Measurements from ENCODE around the gene NIP7.
"Not testable (repeated sequence)": the region's sequence is repeated elsewhere in the genome, so short reads cannot be mapped to it uniquely, and the experiment has no call there.

NIP7 gene

DNA sequence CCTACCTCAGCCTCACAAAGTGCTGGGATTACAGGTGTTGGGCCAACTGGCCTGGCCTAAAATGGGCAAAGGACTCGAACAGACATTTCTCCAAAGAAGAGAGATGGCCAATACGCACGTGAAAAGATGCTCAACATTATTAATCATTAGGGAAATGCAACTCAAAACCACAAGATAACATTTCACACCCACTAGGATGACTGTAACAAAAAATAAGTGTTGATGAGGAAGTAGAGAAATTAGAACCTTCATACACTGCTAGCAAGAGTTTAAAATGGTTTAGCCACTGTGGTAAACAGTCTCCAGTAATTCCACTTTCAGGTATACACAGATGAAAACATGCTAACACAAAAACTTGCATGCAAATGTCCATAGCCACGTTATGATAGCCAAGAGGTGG is 6.4 kb downstream of the NIP7 start:
- no peak for DNase-seq (ENCODE audit: low read depth in 2 of 2)

DNA sequence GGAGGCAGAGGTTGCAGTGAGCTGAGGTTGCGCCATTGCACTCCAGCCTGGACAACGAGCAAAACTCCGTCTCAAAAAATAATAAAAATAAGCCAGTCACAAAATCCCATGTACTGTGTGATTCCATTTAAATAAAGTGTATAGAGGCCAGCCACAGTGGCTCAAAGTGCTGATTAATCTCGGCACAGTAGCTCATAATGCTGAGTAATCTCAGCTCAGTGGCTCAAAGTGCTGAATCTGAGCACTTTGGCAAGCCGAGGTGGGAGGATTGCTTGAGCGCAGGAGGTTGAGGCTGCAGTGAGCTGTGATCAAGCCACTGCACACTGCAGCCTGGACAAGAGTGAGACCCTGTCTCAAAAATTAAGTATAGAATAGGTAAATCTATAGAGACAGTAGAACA is 7.1 kb downstream of the NIP7 start:
- DNase-seq (ENCODE audit: low read depth in 2 of 2): no peak

DNA sequence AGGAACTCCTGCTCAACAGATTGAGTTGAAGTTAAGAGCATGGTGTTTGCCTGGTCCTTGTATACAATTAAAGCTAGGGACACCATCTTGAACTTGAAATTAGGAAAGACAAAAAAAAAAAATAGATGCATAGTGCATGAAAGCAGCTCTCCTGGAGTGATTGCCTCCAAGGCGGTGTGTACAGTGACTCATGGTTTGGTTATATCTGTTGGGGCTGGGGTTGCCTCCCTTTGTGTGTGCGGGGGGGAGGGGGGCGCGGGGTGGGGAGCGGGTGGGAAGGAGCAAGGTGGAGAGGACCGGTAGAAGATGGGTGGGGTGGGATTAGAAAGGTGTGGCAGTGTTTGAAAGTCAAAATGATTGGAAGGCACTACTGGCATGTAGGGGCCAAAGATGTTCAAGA is 8.7 kb downstream of the NIP7 start:
- no peak for DNase-seq (ENCODE audit: low read depth in 2 of 2)

DNA sequence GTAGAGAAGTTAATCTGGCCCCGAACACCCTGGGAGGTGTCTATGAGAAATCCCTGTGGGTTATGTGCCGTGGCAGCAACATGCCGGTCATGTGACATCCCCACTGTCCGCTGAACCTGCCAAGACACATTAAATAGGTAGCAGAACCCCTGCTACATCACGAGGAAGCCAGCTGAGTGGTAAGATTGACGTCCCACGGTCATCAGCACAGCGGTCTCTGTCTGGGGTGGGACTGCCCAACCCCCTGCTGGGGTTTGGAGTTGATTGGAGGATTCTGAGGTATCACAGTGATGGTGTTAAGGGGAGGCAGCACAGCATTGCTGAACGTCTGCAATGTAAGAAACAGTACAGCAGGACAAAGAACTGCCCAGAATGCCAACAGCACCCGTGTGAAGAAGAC is 10.0 kb downstream of the NIP7 start:
- no peak for DNase-seq (ENCODE audit: low read depth in 2 of 2)

DNA sequence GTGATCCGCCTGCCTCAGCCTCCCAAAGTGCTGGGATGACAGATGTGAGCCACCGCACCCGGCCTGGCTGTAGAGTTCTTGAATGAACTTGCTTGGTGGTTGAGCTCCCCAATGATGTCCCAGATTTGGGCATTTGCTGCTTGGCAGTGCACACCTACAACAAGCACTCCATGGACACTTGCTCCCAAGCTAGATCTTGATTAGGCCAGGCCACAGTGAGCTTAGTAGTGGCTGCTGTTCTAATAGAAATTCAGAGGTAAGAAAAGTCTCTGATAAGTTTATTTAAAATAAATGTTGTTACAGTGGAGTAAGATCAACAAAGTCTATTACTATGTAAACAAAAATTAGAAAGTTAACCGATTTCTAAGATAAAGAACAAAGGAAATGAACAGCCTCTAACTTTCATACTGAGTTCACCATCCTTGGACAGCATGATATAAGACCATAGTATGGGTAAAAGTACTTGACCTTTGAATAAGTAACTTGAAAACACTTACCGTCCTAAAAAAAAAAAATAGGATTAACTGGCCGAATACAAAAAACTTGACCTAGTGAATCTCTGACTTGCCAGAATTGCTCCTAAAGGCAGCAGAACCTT is 11.1 kb downstream of the NIP7 start:
- DNase-seq (ENCODE audit: low read depth in 2 of 2): no peak

DNA sequence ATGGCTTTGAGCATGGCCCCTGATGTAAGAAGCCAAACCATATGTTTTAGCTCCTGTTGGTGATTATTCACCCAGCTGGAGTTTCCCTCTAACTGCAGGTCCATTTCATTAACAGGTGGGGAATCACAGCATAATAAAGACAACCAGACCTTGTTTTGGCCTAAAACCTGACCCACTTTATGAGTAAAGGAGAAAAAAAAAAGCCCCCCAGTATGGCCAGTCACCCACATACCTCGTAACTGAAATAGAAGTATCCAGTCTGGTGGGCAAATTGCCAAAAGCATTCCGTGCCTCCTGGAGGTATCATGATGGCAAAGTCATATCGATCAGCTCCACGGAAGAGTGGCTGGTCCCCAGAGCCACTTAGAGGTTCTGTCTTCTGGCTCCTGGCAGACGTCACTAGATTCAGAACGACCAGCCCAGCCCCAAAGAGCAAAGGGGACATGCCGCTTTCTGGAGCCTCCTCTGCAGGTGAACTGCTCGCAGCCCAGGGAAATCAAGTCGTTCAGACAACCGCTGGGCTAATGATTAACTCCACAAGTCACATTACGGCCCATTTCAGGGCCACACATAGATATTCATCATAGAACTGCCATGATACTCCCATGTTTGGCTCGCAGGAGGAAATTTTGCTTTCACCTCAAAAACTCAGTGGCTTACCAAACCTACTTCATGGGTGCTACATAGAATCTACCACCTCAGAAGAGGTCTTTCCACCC is 11.9 kb downstream of the NIP7 start, which contains the start of gene TMED6:
Gene TMED6, minus strand, starts transcription at position 478 of the 719 bp plus-strand sequence. Its CDS starts 33 bp downstream, at position 445.
- no peak for DNase-seq (ENCODE audit: low read depth in 2 of 2)

DNA sequence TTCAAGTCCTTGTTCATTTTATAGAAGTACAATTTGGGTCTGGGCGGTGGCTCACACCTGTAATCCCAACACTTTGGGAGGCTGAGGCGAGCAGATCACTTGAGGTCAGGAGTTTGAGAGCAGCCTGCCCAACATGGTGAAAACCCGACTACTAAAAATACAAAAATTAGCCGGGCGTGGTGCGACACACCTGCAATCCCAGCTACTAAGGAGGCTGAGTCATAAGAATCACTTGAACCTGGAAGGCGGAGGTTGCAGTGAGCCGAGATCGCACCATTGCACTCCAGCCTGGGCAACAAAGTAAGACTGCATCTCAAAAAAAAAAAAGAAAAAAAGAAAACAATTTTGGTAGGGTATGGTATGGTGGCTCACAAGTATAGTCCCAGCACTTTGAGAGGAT is 20.5 kb downstream of the NIP7 start:
- not testable (repeated sequence) for DNase-seq (ENCODE audit: low read depth in 2 of 2)

DNA sequence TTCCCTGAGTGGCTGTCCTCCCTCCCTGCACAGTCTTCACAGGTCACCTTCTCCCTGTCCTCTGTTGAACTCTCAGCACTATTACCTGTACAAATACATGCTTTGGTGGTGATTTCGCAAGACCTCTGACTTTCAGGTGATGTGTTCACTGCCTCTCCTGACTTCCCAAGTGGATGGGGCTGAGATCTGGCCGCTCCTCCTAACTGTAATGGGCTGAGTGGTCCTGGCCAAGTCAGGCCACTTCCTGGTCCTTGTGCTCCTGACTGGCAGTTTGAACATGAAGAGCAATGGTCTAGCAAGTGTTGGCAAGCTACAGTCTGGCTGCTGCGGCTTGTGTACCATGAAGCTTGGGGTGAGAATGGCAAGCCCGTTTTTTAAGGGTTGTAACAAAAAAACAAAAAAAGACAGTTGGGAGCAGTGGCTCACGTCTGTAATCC is 23.7 kb downstream of the NIP7 start:
- DNase-seq (ENCODE audit: low read depth in 2 of 2): no peak

DNA sequence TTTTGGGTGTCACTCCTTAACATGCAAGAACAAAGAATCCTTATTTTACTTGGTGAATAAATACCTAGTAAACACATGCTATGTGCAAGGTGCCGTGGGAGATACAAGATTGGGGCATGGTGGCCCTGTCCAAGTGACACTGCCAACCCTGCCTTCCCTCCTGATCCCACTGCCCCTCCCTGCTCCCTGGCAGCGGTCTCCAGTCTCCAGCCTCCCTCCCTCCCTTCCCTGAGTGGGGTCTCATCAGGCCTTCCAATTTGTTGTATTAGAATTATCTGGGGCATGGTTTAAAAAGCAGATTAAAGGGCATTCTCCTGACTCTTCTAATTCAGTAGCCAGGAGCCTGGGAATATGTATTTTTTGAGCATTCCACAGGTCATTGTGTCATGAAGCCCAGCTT is 24.5 kb downstream of the NIP7 start:
- no peak for DNase-seq (ENCODE audit: low read depth in 2 of 2)

DNA sequence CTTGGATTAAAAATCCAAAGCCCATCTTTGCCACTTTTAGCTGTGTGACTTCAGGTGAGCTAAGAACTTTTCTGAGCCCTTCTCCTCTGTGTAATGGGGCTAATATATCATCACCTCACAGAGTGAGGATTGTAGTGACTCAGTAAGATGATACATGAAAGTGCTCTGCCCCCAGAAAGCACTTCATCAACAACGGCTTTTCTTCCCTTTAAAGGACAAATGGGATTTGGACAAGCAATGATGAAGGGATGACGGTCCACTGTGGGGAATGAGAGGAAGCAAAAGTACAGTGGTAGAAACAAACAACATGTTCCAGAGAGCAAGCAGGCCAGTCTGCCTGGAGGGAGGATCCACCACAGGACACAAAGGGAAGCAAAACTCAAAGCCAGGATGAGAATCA is 26.3 kb downstream of the NIP7 start:
- DNase-seq (ENCODE audit: low read depth in 2 of 2): no peak

DNA sequence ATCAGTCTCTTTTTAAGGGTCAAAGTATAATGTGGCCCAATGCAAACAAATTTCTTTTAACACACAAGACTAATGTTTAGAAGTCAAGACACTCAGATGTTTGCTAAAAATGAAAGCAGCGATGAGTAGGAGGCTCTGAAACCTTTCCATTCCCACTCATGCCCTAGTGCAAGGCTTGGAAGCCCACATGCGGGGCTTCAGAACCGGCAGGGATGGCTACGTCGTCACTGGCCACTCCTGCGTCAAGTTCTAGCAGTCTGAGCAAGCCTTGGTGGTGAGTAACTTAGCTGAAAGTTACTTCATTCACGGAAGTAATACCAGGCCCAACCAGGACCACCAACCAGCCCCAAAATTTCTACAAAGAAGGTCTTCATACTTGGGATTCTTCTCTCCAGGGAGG is 26.9 kb downstream of the NIP7 start:
- DNase-seq (ENCODE audit: low read depth in 2 of 2): no peak

DNA sequence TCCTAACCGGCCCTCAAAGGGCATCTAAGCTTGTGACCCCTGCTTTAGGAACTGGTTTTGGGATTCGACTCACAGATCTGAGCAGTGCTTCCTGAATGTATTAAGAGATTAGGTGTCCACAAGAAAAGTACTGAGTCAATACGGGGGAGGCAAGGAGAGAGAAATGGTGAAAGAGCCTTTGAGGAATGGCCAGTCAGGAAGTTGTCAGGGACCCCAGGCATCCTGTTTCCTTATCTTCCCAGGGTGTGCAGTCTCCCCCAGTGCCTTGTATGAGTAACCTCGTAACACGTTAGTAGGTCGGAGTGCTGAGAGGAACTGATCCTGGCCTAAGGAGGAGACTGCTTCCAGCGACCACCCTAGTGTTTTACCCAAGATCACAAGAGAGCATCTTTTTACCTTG is 28.4 kb downstream of the NIP7 start:
- no peak for DNase-seq (ENCODE audit: low read depth in 2 of 2)

DNA sequence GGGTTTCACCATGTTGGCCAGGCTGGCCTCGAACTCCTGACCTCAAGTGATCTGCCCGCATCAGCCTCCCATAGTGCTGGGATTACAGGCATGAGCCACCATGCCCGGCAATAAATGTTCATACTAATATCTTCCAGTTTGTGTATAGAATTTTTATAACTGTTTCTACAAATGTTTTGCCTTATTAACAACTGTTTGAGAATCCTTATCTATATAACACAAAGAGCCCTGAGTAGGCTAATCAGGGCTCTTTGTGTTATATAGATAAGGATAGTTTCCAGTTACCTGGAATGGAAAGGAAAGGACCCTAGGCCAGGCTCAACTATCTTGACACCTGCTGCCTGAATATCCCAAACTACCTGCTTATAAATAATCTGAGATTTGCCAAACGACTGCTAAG is 29.3 kb downstream of the NIP7 start:
- no peak for DNase-seq (ENCODE audit: low read depth in 2 of 2)

DNA sequence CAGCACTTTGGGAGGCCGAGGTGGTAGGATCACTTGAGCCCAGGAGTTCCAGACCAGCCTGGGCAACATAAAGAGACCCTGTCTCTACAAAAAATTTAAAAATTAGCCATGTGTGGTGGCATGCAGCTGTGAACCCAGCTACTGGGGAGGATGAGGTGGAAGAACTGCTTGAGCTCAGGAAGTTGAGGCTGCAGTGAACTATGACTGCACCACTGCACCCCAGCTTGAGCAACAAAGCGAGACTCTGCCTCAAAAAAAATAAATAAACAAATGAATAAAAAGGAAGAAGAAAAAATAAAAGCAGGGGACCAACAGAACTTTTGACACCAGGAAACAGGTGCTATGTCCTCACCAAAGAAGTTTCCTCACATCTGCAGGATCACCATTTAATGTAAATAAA is 32.0 kb downstream of the NIP7 start:
- no peak for DNase-seq (ENCODE audit: low read depth in 2 of 2)

DNA sequence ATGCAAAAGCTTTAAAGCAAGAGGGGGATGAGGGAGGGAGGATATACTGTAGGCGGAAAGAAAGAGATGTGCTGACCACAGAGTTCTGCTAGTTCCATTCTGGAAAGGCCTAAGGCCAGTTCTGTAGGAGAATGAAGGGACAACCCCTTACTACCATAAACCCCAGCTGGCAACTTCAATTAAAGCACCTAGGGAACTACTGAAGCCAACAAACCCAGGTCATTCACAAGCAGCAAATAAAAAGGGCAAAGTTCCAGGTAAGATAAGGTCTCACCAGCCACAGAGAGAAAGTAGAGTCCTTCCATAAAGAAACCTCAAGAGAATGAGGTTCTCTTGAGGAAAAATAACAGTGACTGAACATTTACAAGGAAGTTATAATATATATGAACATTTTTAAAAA is 33.4 kb downstream of the NIP7 start:
- no peak for DNase-seq (ENCODE audit: low read depth in 2 of 2)

DNA sequence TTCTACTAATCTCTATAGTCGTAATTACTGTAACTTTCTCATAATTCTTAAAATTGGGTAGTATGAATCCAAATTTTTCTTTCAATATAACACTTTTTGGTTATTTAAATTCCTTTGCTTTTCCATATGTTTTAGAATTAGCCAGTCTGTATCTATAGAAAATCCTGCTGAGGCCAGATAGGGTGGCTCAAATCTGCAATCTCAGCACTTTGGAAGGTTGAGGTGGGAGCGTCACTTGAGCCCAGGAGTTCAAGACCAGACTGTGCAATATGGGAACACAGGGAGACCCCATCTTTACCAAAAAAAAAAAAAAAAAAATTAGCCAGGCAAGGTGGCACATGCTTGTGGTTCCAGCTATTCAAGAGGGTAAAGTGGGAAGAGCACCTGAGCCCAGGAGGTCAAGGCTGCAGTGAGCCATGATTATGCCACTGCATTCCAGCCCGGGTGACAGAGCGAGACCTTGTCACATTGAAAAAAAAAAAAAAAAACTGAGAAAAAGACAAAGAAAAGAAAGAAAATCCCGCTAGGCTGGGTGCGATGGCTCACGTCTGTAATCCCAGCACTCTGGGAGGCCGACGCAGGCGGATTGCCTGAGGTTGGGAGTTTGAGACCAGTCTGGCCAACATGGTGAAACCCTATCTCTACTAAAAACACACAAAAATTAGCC is 37.0 kb downstream of the NIP7 start:
- no peak for DNase-seq (ENCODE audit: low read depth in 2 of 2)

DNA sequence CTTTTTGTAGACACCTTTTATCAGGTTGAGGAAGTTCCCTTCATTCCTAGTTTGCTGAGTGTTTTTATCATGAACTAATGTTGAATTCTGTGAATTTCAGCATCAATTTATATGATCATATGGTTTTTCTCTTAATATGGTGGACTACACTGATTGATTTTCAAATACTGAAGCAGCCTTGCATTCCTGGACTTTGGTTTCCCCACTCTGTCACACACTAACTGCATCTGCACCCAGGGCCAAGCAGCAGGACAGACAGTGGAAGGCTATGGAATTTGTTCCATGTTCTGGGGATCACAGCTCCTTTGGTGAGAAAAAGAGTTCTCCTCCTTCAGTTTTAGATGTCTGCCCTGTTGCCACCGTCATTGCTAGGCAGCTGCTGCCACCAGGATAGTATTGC is 38.5 kb downstream of the NIP7 start:
- DNase-seq (ENCODE audit: low read depth in 2 of 2): no peak

DNA sequence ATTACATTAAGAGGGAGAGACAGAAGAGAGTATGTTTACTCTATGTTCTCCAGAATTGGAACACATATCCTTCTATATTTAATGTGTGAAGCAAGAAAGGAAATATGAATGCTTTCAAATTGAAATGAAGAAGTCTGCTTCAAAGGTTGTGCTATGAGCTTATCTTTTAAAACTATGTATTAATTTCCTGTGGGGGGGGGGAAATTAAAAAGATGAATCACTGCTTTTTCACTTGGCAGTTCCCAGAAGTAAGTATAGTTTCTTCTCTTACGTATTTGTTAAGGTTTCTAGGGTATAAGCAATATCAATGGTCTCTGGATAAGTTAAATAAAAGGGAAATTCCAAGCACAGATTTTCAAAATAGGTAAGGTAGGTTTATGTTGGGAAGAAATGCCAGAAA is 39.2 kb downstream of the NIP7 start:
- DNase-seq (ENCODE audit: low read depth in 2 of 2): no peak

DNA sequence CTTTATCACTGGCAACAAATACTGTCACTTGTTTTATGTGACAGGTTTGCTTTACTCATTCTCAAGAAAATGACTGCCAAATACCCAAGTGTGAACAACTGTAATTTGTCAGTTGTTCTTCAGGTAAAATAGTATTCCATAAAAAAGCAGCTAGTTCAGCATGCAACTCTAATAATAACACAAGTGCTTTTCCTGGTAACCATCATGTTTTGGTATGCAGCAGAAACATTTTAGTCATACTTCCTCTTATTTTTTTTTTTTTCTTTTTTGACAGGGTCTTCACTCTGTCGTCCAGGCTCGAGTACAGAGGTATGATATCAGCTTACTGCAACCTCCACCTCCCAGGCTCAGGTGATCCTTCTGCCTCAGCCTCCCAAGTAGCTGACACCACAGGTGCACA is 41.7 kb downstream of the NIP7 start:
- no peak for DNase-seq (ENCODE audit: low read depth in 2 of 2)

DNA sequence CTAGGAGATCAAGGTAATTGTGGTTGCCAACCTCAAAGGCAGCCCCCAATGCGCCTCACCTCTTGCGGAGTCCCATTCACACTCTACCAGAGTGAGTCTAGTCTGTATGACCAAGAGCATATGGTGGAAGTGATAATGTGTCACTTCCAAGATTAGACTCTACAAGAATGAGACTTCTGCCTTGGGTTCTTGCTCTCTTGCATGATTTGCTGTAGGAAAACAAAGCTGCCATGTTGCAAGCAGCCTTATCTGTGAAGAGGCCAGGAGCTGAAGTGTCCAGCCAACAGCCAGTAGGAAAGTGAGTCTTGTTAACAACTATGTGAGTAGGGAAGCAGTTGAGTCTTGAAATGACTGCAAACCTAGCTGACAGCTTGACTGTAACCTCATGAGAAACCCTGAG is 42.8 kb downstream of the NIP7 start:
- DNase-seq (ENCODE audit: low read depth in 2 of 2): no peak

DNA sequence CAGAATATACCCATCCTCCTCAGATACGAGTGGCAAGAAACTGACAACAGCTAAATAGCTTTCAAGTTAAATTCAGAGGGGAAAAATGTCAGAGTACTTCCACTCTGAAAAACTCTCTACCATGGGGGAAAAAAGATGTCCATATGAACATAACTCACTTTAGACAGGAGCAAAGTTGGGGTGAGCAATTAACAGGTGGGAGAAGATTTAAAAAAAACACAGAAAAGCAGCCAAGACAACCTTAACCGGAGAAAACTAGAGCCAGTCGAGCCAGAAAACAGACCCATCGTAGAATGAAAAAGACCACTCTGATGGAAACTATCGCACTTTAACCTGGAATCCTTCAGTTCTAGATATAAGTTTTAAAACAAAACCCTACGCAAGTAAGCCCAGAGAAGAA is 45.4 kb downstream of the NIP7 start:
- DNase-seq (ENCODE audit: low read depth in 2 of 2): no peak

DNA sequence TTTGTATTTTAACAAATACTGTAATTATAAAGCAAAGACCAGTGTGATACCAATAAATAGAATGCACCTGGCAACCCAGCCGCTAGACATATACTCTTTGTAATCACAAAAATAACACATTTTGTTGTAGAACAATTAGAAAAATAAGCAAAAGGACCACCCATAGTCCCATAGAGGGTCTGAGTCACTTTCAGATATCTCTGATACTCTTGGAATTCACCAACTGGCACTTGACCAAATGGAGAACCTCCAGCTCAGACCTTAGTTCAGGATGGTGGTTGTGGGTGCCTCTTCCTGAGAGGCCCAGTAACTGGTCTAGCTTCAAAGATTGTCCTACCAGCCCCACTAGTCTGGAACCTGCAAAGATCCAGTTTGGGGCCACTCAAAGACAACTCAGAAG is 47.0 kb downstream of the NIP7 start:
- DNase-seq (ENCODE audit: low read depth in 2 of 2): no peak

All from stimulated activated CD8-positive, alpha-beta memory T cell treated with anti-CD3 and anti-CD28 coated beads, Interleukin-7, amount 100 ng/mL, for 1 hour (primary cell).